Glomerular visceral epithelial cell (primary cell): ENCODE data around the gene LOXL3.
A peak's percentile ranks its signal among the peaks of the same experiment; 100 is the strongest.
"Not testable (repeated sequence)": the region's sequence is repeated elsewhere in the genome, so short reads cannot be mapped to it uniquely, and the experiment has no call there.

Source experiments
- DNase-seq: peaks from one replicate; pipeline ENCODE4 v3.0.0-alpha.2; 2016; ENCODE audit errors: extremely low spot score

LOXL3 gene

GRCh38 chr2:74572178-74572925 is 18.6 kb upstream of the LOXL3 start:
- DNase-seq: no peak

GRCh38 chr2:74571058-74571457 is 17.3 kb upstream of the LOXL3 start:
- no peak for DNase-seq

- no peak for DNase-seq
Observed at GRCh38 chr2:74569686-74570085, 15.9 kb upstream of the LOXL3 start.

GRCh38 chr2:74567881-74568280 is 14.1 kb upstream of the LOXL3 start:
- DNase-seq: peak; percentile 58

- peak; percentile 79 for DNase-seq
Observed at GRCh38 chr2:74566754-74567085, 13.0 kb upstream of the LOXL3 start.

- DNase-seq: no peak
Observed at GRCh38 chr2:74566076-74566753, 12.5 kb upstream of the LOXL3 start.

GRCh38 chr2:74564222-74564621 is 10.5 kb upstream of the LOXL3 start:
- DNase-seq: peak; percentile 83

- DNase-seq: no peak
Observed at GRCh38 chr2:74562126-74562775, 8.5 kb upstream of the LOXL3 start.

GRCh38 chr2:74561022-74561421 is 7.3 kb upstream of the LOXL3 start:
- DNase-seq: not testable (repeated sequence)

- peak; percentile 75 for DNase-seq
Observed at GRCh38 chr2:74560591-74560990, 6.8 kb upstream of the LOXL3 start.

GRCh38 chr2:74559912-74560311 is 6.2 kb upstream of the LOXL3 start:
- no peak for DNase-seq

GRCh38 chr2:74558284-74559230 is 4.8 kb upstream of the LOXL3 start:
- no peak for DNase-seq

- no peak for DNase-seq
Observed at GRCh38 chr2:74556831-74557370, 3.2 kb upstream of the LOXL3 start.

- no peak for DNase-seq
Observed at GRCh38 chr2:74556159-74556558, 2.4 kb upstream of the LOXL3 start.

- no peak for DNase-seq
Observed at GRCh38 chr2:74555610-74556103, 1.9 kb upstream of the LOXL3 start.

GRCh38 chr2:74554820-74555531 is 1.2 kb upstream of the LOXL3 start:
- peak; percentile 47 for DNase-seq

GRCh38 chr2:74552914-74553811 is 579 bp downstream of the LOXL3 start:
- DNase-seq: no peak

GRCh38 chr2:74551942-74552913 is 1.5 kb downstream of the LOXL3 start:
- no peak for DNase-seq

GRCh38 chr2:74551530-74551929 is 2.2 kb downstream of the LOXL3 start:
- DNase-seq: no peak
